NCI-H1694 treated with DMSO at 0.1 percent for 48 hours (cell line): Measurements from ENCODE around the gene IGFL2.
"Not testable (repeated sequence)": the region's sequence is repeated elsewhere in the genome, so short reads cannot be mapped to it uniquely, and the experiment has no call there.

Source experiments
- DNase-seq: peaks from one replicate; lab custom pipeline; 2025; lab: John Stamatoyannopoulos, UW

The IGFL2 gene

GRCh38 chr19:46142294-46142693 lies 5.7 kb upstream of the IGFL2 start:
- DNase-seq = no peak

GRCh38 chr19:46144756-46145155 lies 3.3 kb upstream of the IGFL2 start:
- DNase-seq = no peak

- no peak for DNase-seq
Observed at GRCh38 chr19:46147166-46147740, 785 bp upstream of the IGFL2 start.

- DNase-seq = no peak
Observed at GRCh38 chr19:46150606-46151005, 2.6 kb downstream of the IGFL2 start.

GRCh38 chr19:46155237-46155636 lies 7.2 kb downstream of the IGFL2 start:
- no peak for DNase-seq

GRCh38 chr19:46159418-46160232 lies 11.6 kb downstream of the IGFL2 start:
- DNase-seq = no peak

GRCh38 chr19:46160233-46160775 lies 12.3 kb downstream of the IGFL2 start:
- DNase-seq = no peak

GRCh38 chr19:46161642-46162257 lies 13.7 kb downstream of the IGFL2 start:
- DNase-seq = not testable (repeated sequence)

GRCh38 chr19:46162731-46163130 lies 14.7 kb downstream of the IGFL2 start:
- no peak for DNase-seq

- DNase-seq = no peak
Observed at GRCh38 chr19:46173886-46174480, 25.9 kb downstream of the IGFL2 start.

GRCh38 chr19:46176116-46176860 lies 28.2 kb downstream of the IGFL2 start:
- no peak for DNase-seq

GRCh38 chr19:46179076-46179759 lies 31.2 kb downstream of the IGFL2 start:
- DNase-seq = no peak

- DNase-seq = no peak
Observed at GRCh38 chr19:46180701-46181387, 32.8 kb downstream of the IGFL2 start.

GRCh38 chr19:46181388-46181779 lies 33.3 kb downstream of the IGFL2 start:
- no peak for DNase-seq

GRCh38 chr19:46182476-46182875 lies 34.4 kb downstream of the IGFL2 start:
- no peak for DNase-seq

GRCh38 chr19:46184775-46185710 lies 37.0 kb downstream of the IGFL2 start:
- DNase-seq = not testable (repeated sequence)

- no peak for DNase-seq
Observed at GRCh38 chr19:46186101-46186716, 38.2 kb downstream of the IGFL2 start.

- DNase-seq = no peak
Observed at GRCh38 chr19:46186717-46187101, 38.7 kb downstream of the IGFL2 start.
